WTC11 (cell line): ENCODE data around the gene RPTN.

Experiments
- JUN ChIP-seq: sonication (generic); formaldehyde crosslinking; IDR thresholded peaks from 2 replicates; pipeline ENCODE4 v1.8.0; 2023; ENCODE audit warnings: mild to moderate bottlenecking, missing genetic modification reagents
- NFYB ChIP-seq: sonication (generic); formaldehyde crosslinking; conservative IDR thresholded peaks from 2 replicates; pipeline ENCODE4 v1.8.0; 2022; ENCODE audit warnings: low read depth, missing genetic modification reagents
- NR3C1 ChIP-seq: sonication (generic); formaldehyde crosslinking; conservative IDR thresholded peaks from 2 replicates; pipeline ENCODE4 v1.8.1; 2023; ENCODE audit warnings: low read depth, mild to moderate bottlenecking, missing genetic modification reagents
- TEAD4 ChIP-seq: sonication (generic); formaldehyde crosslinking; IDR thresholded peaks from 2 replicates; pipeline ENCODE4 v1.8.0; 2022; ENCODE audit warnings: mild to moderate bottlenecking, missing genetic modification reagents
- ZNF263 ChIP-seq: sonication (generic); formaldehyde crosslinking; IDR thresholded peaks from 2 replicates; pipeline ENCODE4 v1.8.1; 2022; ENCODE audit warnings: low read depth, mild to moderate bottlenecking, moderate library complexity, missing genetic modification reagents
- TF ChIP-seq, protein P1 (sequence below): fragments of 200-600 bp; IDR thresholded peaks from 2 replicates; pipeline ENCODE4 v1.8.0; 2022; ENCODE audit warnings: antibody characterized with exemption
- TF ChIP-seq, protein P2 (sequence below): sonication (generic); formaldehyde crosslinking; IDR thresholded peaks from 2 replicates; pipeline ENCODE4 v1.8.1; 2023; ENCODE audit warnings: mild to moderate bottlenecking, moderate library complexity, missing genetic modification reagents
- TF ChIP-seq, protein P3 (sequence below): sonication (generic); formaldehyde crosslinking; IDR thresholded peaks from 2 replicates; pipeline ENCODE4 v1.8.1; 2023; ENCODE audit warnings: mild to moderate bottlenecking, missing genetic modification reagents, moderate library complexity

DNA sequence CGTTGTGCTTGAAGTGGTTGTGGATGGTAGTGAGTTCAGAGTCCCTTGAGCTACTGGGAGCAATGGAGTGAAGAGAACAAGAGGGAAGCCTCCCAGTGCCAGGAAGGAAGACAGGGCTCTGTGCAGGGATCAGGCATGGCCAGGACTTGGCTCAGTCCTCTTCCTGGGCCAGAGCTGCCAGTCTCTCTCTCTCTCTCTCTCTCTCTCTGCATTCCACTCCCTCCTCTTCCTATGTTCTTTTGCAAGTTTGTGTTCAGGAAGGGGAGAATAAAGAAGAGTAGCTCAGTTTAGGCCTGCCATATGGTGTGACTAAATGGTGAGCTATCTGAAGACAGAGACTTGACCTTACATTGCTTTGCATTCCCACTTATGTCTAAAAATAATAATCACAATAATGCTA, 20.5 kb upstream of the RPTN start:
- TF ChIP-seq, protein P1, sequence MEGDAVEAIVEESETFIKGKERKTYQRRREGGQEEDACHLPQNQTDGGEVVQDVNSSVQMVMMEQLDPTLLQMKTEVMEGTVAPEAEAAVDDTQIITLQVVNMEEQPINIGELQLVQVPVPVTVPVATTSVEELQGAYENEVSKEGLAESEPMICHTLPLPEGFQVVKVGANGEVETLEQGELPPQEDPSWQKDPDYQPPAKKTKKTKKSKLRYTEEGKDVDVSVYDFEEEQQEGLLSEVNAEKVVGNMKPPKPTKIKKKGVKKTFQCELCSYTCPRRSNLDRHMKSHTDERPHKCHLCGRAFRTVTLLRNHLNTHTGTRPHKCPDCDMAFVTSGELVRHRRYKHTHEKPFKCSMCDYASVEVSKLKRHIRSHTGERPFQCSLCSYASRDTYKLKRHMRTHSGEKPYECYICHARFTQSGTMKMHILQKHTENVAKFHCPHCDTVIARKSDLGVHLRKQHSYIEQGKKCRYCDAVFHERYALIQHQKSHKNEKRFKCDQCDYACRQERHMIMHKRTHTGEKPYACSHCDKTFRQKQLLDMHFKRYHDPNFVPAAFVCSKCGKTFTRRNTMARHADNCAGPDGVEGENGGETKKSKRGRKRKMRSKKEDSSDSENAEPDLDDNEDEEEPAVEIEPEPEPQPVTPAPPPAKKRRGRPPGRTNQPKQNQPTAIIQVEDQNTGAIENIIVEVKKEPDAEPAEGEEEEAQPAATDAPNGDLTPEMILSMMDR = no peak
- TF ChIP-seq JUN (CRISPR knock-in tag) = no peak
- TF ChIP-seq TEAD4 = no peak
- TF ChIP-seq NR3C1 (CRISPR knock-in tag) = no peak
- no peak for TF ChIP-seq NFYB (CRISPR knock-in tag)
- TF ChIP-seq, protein P2, sequence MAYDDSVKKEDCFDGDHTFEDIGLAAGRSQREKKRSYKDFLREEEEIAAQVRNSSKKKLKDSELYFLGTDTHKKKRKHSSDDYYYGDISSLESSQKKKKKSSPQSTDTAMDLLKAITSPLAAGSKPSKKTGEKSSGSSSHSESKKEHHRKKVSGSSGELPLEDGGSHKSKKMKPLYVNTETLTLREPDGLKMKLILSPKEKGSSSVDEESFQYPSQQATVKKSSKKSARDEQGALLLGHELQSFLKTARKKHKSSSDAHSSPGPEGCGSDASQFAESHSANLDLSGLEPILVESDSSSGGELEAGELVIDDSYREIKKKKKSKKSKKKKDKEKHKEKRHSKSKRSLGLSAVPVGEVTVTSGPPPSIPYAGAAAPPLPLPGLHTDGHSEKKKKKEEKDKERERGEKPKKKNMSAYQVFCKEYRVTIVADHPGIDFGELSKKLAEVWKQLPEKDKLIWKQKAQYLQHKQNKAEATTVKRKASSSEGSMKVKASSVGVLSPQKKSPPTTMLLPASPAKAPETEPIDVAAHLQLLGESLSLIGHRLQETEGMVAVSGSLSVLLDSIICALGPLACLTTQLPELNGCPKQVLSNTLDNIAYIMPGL (CRISPR knock-in tag) = no peak
- TF ChIP-seq ZNF263 (CRISPR knock-in tag) = no peak
- TF ChIP-seq, protein P3, sequence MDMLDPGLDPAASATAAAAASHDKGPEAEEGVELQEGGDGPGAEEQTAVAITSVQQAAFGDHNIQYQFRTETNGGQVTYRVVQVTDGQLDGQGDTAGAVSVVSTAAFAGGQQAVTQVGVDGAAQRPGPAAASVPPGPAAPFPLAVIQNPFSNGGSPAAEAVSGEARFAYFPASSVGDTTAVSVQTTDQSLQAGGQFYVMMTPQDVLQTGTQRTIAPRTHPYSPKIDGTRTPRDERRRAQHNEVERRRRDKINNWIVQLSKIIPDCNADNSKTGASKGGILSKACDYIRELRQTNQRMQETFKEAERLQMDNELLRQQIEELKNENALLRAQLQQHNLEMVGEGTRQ (CRISPR knock-in tag) = no peak
